SK-N-SH (cell line): ENCODE data around the gene RAB4A. TPM values are rescaled to one million over a fixed set of nuclear protein-coding genes. Genes with fewer than 3 reads are reported as not detected.

ENCODE experiments used
- CTCF ChIA-PET: fragments of 300-600, 350-600 bp; formaldehyde crosslinking; extraction: SDS; loops from one replicate; lab custom pipeline; 2021; lab: Yijun Ruan, JAX
- POLR2A ChIA-PET: fragments of 350-600 bp; sonication (Branson Sonifier 250); formaldehyde crosslinking; extraction: SDS; loops from one replicate; lab custom pipeline; 2020; ENCODE audit warnings: antibody characterized with exemption, inconsistent platforms; lab: Yijun Ruan, JAX
- DNase-seq: peaks from one replicate; pipeline ENCODE4 v3.0.0; 2012
- H2AFZ ChIP-seq: fragments of 200-600 bp; sonication (generic); 2 replicates; pipeline ENCODE4 v1.8.1; 2016; ENCODE audit warnings: antibody characterized with exemption, mild to moderate bottlenecking, low read depth
- H3F3A ChIP-seq: fragments of 200-600 bp; sonication (generic); replicated peaks from 2 replicates; pipeline ENCODE3; 2016; ENCODE audit warnings: antibody characterized with exemption, mild to moderate bottlenecking; ENCODE audit not compliant: insufficient read depth
- H3K27ac ChIP-seq, 2 experiments: fragments of 200-500 bp in 1 of 2; fragments of 200-600 bp in 1 of 2; sonication (Bioruptor generic) in 1 of 2; sonication (generic), shearing (Covaris generic) in 1 of 2; 2 replicates each; pipeline versions ENCODE4 v1.5.1 to v1.6.1; 2014 to 2016; ENCODE audit warnings: low read depth in 2 of 2, inconsistent platforms in 1 of 2, low read length in 1 of 2, mild to moderate bottlenecking in 1 of 2, mixed read lengths in 1 of 2
- H3K27me3 ChIP-seq: fragments of 200-600 bp; sonication (generic), shearing (Covaris generic); 2 replicates; pipeline ENCODE4 v1.6.1; 2016; ENCODE audit warnings: mixed run types; ENCODE audit not compliant: insufficient read depth
- H3K36me3 ChIP-seq, 2 experiments: fragments of 200-500 bp in 1 of 2; fragments of 200-600 bp in 1 of 2; sonication (Bioruptor generic) in 1 of 2; sonication (generic) in 1 of 2; replicated peaks in 1 of 2; 2 replicates each; pipeline versions ENCODE3 to v1.5.1; 2014 to 2016; ENCODE audit warnings: low read length in 1 of 2, mild to moderate bottlenecking in 1 of 2; ENCODE audit not compliant: insufficient read depth in 2 of 2, control insufficient read depth in 1 of 2
- H3K4me1 ChIP-seq, 2 experiments: fragments of 200-500 bp in 1 of 2; fragments of 200-600 bp in 1 of 2; sonication (Bioruptor generic) in 1 of 2; sonication (generic), shearing (Covaris generic) in 1 of 2; 2 replicates each; pipeline versions ENCODE4 v1.5.1 to v1.6.1; 2014 to 2016; ENCODE audit warnings: low read depth in 1 of 2, low read length in 1 of 2, mixed run types in 1 of 2; ENCODE audit not compliant: insufficient read depth in 2 of 2, control insufficient read depth in 1 of 2
- H3K4me2 ChIP-seq: fragments of 200-600 bp; sonication (generic), shearing (Covaris generic); 2 replicates; pipeline ENCODE4 v1.6.1; 2017; ENCODE audit warnings: mixed run types
- H3K4me3 ChIP-seq, 2 experiments: fragments of 200-500 bp in 1 of 2; fragments of 200-600 bp in 1 of 2; sonication (Bioruptor generic) in 1 of 2; sonication (generic), shearing (Covaris generic) in 1 of 2; 2 replicates each; pipeline versions ENCODE4 v1.5.1 to v1.8.1; 2014 to 2016; ENCODE audit warnings: low read depth in 2 of 2, inconsistent platforms in 1 of 2, low read length in 1 of 2, mild to moderate bottlenecking in 1 of 2, mixed read lengths in 1 of 2, moderate library complexity in 1 of 2
- H3K79me2 ChIP-seq: fragments of 200-600 bp; sonication (generic); 2 replicates; pipeline ENCODE4 v1.8.1; 2017; ENCODE audit warnings: mild to moderate bottlenecking; ENCODE audit not compliant: insufficient read depth
- H3K9ac ChIP-seq: fragments of 200-600 bp; sonication (generic); 2 replicates; pipeline ENCODE4 v1.6.1; 2017; ENCODE audit warnings: mixed run types
- H3K9me2 ChIP-seq: fragments of 200-600 bp; sonication (generic); 2 replicates; pipeline ENCODE4 v1.6.1; 2017; ENCODE audit warnings: mixed run types
- H3K9me3 ChIP-seq: fragments of 200-600 bp; sonication (generic); 2 replicates; pipeline ENCODE4 v1.6.1; 2017; ENCODE audit warnings: mixed run types, mild to moderate bottlenecking, moderate library complexity
- H4K20me1 ChIP-seq: fragments of 200-600 bp; sonication (generic); 2 replicates; pipeline ENCODE4 v1.6.1; 2017; ENCODE audit warnings: mild to moderate bottlenecking, mixed run types; ENCODE audit not compliant: insufficient read depth
- FOXM1 ChIP-seq: IDR thresholded peaks from 2 replicates; pipeline ENCODE4 v1.4.0; 2012; ENCODE audit warnings: low read depth, mild to moderate bottlenecking
- MXI1 ChIP-seq: IDR thresholded peaks from 2 replicates; pipeline ENCODE4 v1.6.1; 2012; ENCODE audit warnings: mild to moderate bottlenecking, low read depth, low read length, improper control_type of control experiment
- NFIC ChIP-seq: IDR thresholded peaks from 2 replicates; pipeline ENCODE4 v1.4.0; 2012; ENCODE audit warnings: borderline replicate concordance
- RAD21 ChIP-seq: IDR thresholded peaks from 2 replicates; pipeline ENCODE4 v1.6.1; 2012; ENCODE audit warnings: mild to moderate bottlenecking, low read length
- WGBS: methylation state at CpG from one replicate; pipeline ENCODE4 v1.1.6; 2017; ENCODE audit warnings: low lambda C conversion rate; 5-methylcytosine and 5-hydroxymethylcytosine counted together
- polyA plus RNA-seq, 3 experiments: library from polyadenylated mRNA; depleted of rRNA; stranded (reverse); fragments of >200 nt; gene quantifications; 2 replicates each; pipeline ENCODE4 v1.2.3, GENCODE V29; 2012
- TF ChIP-seq, protein P1 (sequence below): fragments of 200-600 bp; sonication (generic); IDR thresholded peaks from 2 replicates; pipeline ENCODE4 v1.6.1; 2017; ENCODE audit warnings: antibody characterized with exemption, mild to moderate bottlenecking, moderate library complexity
- TF ChIP-seq, protein P2 (sequence below): IDR thresholded peaks from 2 replicates; pipeline ENCODE4 v1.4.0; 2012; ENCODE audit warnings: low read depth

Gene RAB4A
- polyA plus RNA-seq, 1 of the 3 experiments (the other 2 are of a cell fraction): 28.1 TPM

DNA sequence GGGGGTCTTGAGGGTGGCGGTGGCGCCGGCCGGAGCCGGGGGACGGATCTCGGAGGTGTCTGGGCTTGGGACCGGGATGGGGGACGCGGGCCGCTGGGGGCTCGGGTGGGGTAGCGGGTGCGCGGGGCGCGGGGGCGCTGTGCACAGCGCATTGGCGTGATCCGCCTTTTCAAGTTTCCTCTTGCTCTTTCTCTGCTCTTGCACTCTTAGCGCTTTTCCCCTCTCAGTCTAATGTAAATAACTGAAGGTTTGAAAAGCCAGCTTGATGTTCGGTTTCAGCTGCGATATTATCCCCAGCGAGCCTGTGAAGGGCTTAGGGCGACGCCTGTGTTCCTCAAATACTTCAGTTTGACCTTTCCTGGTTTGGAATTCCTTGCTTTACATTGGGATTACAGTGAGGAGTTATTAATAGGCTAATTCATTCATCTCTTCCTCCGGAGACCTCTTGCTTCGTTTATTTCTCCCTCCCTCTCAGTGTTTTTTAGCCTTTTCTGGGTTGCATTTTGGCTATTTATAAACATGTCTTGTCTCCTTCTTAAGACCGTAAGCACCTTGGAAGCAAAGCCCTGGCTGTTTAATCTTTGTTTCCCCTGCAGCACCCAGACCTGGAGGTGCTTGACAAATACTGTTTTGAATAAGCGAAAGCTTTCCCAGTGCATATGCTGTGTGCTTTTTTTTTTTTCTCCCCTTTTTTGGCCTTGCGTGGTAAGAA lies 693 bp downstream of the RAB4A start:
- peak overlapping the region; percentile 77 to 80 for H3K4me3 ChIP-seq
- peaks cover 6% of the 10 kb centered on the region for H3F3A ChIP-seq
- CTCF ChIA-PET: interaction anchor here (0.6 to 2.4 kb wide), 5 partner anchors 9 to 211 kb away, joined by 4 to 10 read pairs (median 7); no protein-coding TSS in a partner anchor
- no peaks in the 10 kb centered on the region for H3K36me3 ChIP-seq
- peak overlapping the region; percentile 81 for H2AFZ ChIP-seq
- TF ChIP-seq RAD21 (0 out of 2 replicates have a peak, but pooled peaks have one; percentile 4), FOXM1 (no peak)
- TF ChIP-seq, protein P1, sequence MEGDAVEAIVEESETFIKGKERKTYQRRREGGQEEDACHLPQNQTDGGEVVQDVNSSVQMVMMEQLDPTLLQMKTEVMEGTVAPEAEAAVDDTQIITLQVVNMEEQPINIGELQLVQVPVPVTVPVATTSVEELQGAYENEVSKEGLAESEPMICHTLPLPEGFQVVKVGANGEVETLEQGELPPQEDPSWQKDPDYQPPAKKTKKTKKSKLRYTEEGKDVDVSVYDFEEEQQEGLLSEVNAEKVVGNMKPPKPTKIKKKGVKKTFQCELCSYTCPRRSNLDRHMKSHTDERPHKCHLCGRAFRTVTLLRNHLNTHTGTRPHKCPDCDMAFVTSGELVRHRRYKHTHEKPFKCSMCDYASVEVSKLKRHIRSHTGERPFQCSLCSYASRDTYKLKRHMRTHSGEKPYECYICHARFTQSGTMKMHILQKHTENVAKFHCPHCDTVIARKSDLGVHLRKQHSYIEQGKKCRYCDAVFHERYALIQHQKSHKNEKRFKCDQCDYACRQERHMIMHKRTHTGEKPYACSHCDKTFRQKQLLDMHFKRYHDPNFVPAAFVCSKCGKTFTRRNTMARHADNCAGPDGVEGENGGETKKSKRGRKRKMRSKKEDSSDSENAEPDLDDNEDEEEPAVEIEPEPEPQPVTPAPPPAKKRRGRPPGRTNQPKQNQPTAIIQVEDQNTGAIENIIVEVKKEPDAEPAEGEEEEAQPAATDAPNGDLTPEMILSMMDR: peak; percentile 47
- TF ChIP-seq, protein P2, sequence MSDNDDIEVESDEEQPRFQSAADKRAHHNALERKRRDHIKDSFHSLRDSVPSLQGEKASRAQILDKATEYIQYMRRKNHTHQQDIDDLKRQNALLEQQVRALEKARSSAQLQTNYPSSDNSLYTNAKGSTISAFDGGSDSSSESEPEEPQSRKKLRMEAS: 0 out of 2 replicates have a peak, but pooled peaks have one; percentile 6
- peaks cover 51% of the 10 kb centered on the region for H3K79me2 ChIP-seq
- H3K27ac ChIP-seq: peak overlapping the region; percentile 36 to 64; a peak in 3 of 4 replicates
- H3K4me2 ChIP-seq: peak overlapping the region; percentile 81
- no peaks in the 10 kb centered on the region for H3K9me2 ChIP-seq
- DNase-seq: no peak
- H4K20me1 ChIP-seq: peaks cover 25% of the 10 kb centered on the region
- H3K27me3 ChIP-seq: no peaks in the 10 kb centered on the region
- POLR2A ChIA-PET: interaction anchor here (1.5 kb wide), 1 partner anchor 11 kb away, joined by 3 read pairs; no protein-coding TSS in a partner anchor
- WGBS: 4% methylated on average over 23 of the region's 32 CpGs
- H3K4me1 ChIP-seq: peaks cover 0 to 15% of the 10 kb centered on the region in 2 experiments; a peak in 3 of 4 replicates
- H3K9me3 ChIP-seq: no peaks in the 10 kb centered on the region
- peak overlapping the region; percentile 66 for H3K9ac ChIP-seq

DNA sequence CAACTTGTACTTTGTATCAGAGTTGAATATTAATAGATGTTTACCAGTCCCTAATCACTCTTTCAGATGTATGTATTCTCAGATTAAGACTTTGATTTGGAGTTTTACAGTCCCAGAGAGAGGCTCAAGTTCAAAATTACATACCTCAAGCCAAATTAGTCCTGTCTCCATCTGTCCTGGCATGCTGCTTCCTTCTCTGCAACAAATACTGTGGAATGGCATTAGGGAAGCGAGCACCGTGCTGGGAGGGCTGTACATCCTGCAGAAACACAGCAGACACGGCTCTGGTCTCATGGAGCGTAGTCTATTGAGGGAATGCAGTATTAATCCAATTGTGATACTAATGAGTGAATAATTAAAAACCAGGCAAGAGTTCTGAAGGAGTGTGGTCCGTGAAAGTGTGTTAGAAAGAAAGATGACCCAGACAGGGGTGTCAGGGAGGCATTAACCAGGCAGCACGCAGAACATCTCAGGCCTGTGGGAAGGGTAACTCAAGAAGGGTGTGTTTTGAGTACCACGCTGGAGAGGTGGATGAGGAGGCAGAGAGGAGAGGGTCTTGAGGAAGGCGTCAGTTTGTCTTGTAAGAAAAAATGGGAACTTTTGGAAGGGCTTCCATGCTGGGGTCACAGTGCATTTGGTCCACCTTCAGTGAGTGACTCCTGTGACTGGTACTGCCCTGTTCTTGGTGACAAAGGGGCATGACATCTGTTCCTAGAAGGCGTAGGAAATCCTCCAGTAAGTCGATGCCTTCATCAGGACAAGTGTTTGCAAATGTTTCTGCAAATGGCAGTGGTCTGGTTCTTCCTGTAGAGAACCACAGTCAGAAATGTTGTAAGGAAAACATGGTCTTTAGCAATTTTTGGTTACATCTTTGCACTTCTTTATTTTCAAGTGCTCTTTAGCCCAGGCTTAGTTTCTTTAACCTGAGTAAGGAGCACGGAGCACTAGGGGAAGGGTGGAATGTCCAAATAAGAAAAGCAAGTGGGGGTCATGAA lies 1.6 kb downstream of the RAB4A start:
- Histone ChIP-seq H3K9me3 (no peaks in the 10 kb centered on the region), H2AFZ (no peak overlapping the region), H3K27ac (peak overlapping the region; percentile 36 to 64; a peak in 3 of 4 replicates), H3K79me2 (peaks cover 58% of the 10 kb centered on the region), H3K4me1 (peaks cover 0 to 15% of the 10 kb centered on the region in 2 experiments; a peak in 3 of 4 replicates), H4K20me1 (peaks cover 26% of the 10 kb centered on the region), H3K27me3 (no peaks in the 10 kb centered on the region), H3K36me3 (no peaks in the 10 kb centered on the region), H3K4me2 (peak overlapping the region; percentile 81), H3K4me3 (peak overlapping the region; percentile 77 to 80), H3K9me2 (no peaks in the 10 kb centered on the region), H3K9ac (peak overlapping the region; percentile 66; the same call in 1 of the 2 replicates), H3F3A (peaks cover 6% of the 10 kb centered on the region)
- ChIA-PET CTCF (interaction anchor here (1.1 to 2.3 kb wide), 3 partner anchors 10 to 169 kb away, joined by 4 to 7 read pairs (median 5); no protein-coding TSS in a partner anchor), POLR2A (no interaction called here)
- no peak for TF ChIP-seq NFIC
- peak; percentile 55; the same call in 1 of the 2 replicates for TF ChIP-seq MXI1
- WGBS: 56% methylated on average over 11 of the region's 11 CpGs
- no peak for DNase-seq
